ENCODE data around the gene EXOC6. TPM values are rescaled to one million over a fixed set of nuclear protein-coding genes. Genes with fewer than 3 reads are reported as not detected.
A peak's percentile ranks its signal among the peaks of the same experiment; 100 is the strongest.

Gene EXOC6
- total RNA-seq, 3 donors from 2014 or later, result 7.0 to 26.1 (median 16.1) TPM

DNA sequence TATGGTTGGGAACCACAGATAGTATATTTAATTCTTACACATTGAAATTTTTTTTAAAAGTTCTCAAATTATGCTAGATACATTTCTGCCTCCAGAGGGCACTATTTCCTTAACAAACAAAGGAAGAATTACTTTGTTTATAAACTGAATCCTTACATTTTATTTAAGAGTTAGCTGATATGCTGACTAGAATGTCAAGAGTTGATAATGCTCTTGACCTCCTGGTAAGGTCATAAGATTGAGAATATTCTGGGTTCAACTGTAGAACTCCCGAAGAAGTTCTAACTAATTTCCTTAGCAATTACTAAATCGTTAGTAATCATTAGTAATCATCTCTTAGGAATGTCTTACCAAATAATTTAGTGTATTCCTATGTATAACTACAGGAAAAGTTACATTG, 117.0 kb downstream of the EXOC6 start:
- H3K36me3 ChIP-seq, result no peaks in the 10 kb centered on the region
- no peak overlapping the region for H3K4me3 ChIP-seq
- TF ChIP-seq POLR2A (IDR thresholded peaks at IDR 0.05), result no peak
- TF ChIP-seq, protein P1, sequence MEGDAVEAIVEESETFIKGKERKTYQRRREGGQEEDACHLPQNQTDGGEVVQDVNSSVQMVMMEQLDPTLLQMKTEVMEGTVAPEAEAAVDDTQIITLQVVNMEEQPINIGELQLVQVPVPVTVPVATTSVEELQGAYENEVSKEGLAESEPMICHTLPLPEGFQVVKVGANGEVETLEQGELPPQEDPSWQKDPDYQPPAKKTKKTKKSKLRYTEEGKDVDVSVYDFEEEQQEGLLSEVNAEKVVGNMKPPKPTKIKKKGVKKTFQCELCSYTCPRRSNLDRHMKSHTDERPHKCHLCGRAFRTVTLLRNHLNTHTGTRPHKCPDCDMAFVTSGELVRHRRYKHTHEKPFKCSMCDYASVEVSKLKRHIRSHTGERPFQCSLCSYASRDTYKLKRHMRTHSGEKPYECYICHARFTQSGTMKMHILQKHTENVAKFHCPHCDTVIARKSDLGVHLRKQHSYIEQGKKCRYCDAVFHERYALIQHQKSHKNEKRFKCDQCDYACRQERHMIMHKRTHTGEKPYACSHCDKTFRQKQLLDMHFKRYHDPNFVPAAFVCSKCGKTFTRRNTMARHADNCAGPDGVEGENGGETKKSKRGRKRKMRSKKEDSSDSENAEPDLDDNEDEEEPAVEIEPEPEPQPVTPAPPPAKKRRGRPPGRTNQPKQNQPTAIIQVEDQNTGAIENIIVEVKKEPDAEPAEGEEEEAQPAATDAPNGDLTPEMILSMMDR (IDR thresholded peaks at IDR 0.05), result peak; percentile 29 to 62 (median 42)
- H3K27ac ChIP-seq, result no peak overlapping the region
- H3K4me1 ChIP-seq, result no peaks in the 10 kb centered on the region
- no peaks in the 10 kb centered on the region for H3K9me3 ChIP-seq
- intact Hi-C loops (cut with DNase I; ENCODE audit: low total_unique reads), result no loop called here
- no peak for DNase-seq (ENCODE audit: low spot score in 2 of 2)
- no peaks in the 10 kb centered on the region for H3K27me3 ChIP-seq

DNA sequence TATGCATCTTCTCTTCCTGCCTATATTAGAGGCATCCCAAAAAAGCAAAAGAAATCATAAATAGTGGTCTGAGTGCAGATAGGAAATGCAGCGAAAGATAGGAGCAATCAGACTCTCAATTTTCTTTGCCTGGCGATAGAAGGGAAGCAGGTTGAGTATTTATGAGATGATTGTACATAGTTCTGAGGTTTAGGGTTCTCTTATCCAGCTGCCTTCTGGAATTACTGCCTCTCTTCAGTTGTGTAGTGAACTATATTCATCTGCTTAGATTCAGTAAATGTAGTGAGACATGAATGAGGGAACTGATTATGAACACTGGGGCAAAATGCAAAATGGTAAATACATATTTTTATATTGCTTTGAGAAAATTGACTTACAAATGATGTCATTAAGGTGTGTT, 119.3 kb downstream of the EXOC6 start:
- no peak overlapping the region for H3K4me3 ChIP-seq
- H3K27me3 ChIP-seq, result no peaks in the 10 kb centered on the region
- no peaks in the 10 kb centered on the region for H3K9me3 ChIP-seq
- intact Hi-C loops (cut with DNase I; ENCODE audit: low total_unique reads), result no loop called here
- no peak for DNase-seq (ENCODE audit: low spot score in 2 of 2)
- TF ChIP-seq POLR2AphosphoS5 (IDR thresholded peaks at IDR 0.05) (no peak), POLR2A (IDR thresholded peaks at IDR 0.05) (no peak)
- TF ChIP-seq, protein P1 (IDR thresholded peaks at IDR 0.05), result no peak
- H3K4me1 ChIP-seq, result no peaks in the 10 kb centered on the region
- H3K27ac ChIP-seq, result no peak overlapping the region
- no peaks in the 10 kb centered on the region for H3K36me3 ChIP-seq

DNA sequence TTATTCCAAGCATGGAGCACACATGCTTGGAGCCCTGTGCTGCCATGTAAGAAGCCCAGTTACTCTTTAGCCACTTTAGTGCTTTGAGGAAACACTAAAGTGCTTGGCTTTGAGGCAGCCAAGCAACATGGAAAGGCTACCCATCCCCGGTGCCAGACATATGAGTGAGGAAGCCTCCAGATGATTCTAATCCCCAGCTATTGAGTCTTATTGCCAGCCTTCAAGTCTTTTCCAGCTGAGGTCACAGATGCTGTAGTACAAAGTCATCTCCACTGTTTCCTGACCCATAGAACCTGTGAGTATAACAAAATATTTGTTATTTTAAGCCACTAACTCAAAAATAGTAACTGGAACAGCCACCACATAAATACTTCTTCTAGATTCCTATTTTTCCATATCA, 120.8 kb downstream of the EXOC6 start:
- no peak for TF ChIP-seq POLR2A (IDR thresholded peaks at IDR 0.05)
- TF ChIP-seq, protein P1 (IDR thresholded peaks at IDR 0.05), result no peak
- no peak for TF ChIP-seq POLR2AphosphoS5 (IDR thresholded peaks at IDR 0.05)
- no peak overlapping the region for H3K27ac ChIP-seq
- no peaks in the 10 kb centered on the region for H3K27me3 ChIP-seq
- no peak for DNase-seq (ENCODE audit: low spot score in 2 of 2)
- H3K4me1 ChIP-seq, result no peaks in the 10 kb centered on the region
- no peaks in the 10 kb centered on the region for H3K9me3 ChIP-seq
- H3K36me3 ChIP-seq, result no peaks in the 10 kb centered on the region
- intact Hi-C loops (cut with DNase I; ENCODE audit: low total_unique reads), result no loop called here
- no peak overlapping the region for H3K4me3 ChIP-seq

DNA sequence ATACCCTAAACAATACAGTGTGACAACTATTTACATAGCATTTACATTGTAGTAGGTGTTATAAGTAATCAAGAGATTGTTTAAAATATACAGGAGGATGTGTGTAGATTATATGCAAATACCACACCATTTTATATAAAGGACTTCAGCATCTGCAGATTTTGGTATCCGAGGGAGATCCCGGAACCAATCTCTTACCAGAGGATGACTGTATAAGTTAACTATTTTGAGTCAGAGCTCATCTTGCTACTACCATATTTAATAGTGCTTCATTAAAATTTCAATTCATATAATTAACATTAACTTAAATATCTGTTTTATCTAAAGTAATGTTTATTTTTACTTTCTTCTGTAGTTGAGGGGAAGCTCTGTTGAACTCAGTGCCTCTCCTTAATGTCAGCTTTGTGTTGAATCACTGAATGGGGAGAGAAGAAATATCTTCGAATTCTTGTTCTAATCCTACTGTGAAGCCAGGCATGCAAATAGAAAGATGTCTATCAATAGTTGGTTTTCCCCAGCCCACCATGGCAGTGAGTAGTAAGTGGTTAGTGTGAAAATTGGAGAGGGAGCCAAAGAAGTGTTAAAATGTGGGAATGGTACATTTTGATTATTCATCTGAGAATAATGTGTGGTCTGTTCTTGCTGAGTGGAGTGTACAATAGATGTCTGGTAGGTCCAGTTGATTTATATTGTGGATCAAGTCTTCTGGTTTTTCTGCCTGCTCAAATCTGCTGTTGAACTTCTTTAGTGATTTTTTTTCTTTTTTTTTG, 122.2 kb downstream of the EXOC6 start:
- no peaks in the 10 kb centered on the region for H3K36me3 ChIP-seq
- intact Hi-C loops (cut with DNase I; ENCODE audit: low total_unique reads), result no loop called here
- H3K9me3 ChIP-seq, result no peaks in the 10 kb centered on the region
- DNase-seq (ENCODE audit: low spot score in 2 of 2), result no peak
- no peak overlapping the region for H3K4me3 ChIP-seq
- TF ChIP-seq POLR2AphosphoS5 (IDR thresholded peaks at IDR 0.05) (no peak), POLR2A (IDR thresholded peaks at IDR 0.05) (no peak)
- TF ChIP-seq, protein P1 (IDR thresholded peaks at IDR 0.05), result no peak
- no peaks in the 10 kb centered on the region for H3K4me1 ChIP-seq
- no peak overlapping the region for H3K27ac ChIP-seq
- H3K27me3 ChIP-seq, result no peaks in the 10 kb centered on the region

DNA sequence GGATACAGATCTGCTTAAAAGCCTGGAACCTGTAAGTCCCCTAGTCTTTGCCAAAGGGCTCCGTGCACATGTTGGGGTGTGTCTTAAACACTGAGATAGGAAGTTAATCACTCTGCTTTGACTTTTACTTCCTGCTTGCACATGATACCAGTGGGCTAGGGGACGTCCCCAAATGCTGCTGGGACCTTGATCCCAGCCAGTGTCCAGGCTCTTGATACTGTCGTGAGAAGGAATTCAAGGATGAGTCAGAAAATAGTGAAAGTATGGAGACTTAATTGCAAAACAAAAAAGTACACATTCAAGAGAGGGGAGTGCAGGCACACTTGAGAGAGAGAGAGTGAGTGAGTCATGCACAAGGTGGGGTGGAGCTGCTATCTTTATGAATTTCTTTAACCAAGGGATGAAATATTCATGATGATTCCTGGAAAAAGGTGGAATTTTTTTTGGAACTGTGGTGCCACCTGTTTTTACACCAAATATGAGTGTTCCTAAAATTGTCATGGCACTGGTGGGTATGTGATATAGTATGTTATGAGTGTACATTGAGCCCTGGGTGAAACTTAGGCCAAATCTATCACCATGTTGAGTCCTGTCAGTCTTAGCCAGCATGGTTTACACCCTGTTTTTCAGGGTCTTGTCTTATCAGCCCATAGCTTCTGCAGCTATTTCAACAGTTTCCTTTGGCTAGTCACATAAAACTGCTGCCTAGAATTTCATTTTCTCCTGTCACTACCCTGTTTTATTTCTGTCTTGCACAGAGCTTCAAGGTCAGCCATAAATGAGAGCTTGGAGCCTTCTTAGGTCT, 123.9 kb downstream of the EXOC6 start:
- Histone ChIP-seq H3K27ac (no peak overlapping the region), H3K9me3 (no peaks in the 10 kb centered on the region), H3K4me3 (no peak overlapping the region), H3K4me1 (no peaks in the 10 kb centered on the region), H3K36me3 (no peaks in the 10 kb centered on the region), H3K27me3 (no peaks in the 10 kb centered on the region)
- no peak for DNase-seq (ENCODE audit: low spot score in 2 of 2)
- intact Hi-C loops (cut with DNase I; ENCODE audit: low total_unique reads), result no loop called here
- TF ChIP-seq POLR2AphosphoS5 (IDR thresholded peaks at IDR 0.05) (no peak), POLR2A (IDR thresholded peaks at IDR 0.05) (no peak)
- TF ChIP-seq, protein P1 (IDR thresholded peaks at IDR 0.05), result no peak

Data from breast epithelium (tissue), 4 donors.